Activated CD8-positive, alpha-beta T cell treated with anti-CD3 and anti-CD28 coated beads for 36 hours (primary cell): ENCODE results near the gene LRG1. TPM values are rescaled to one million over a fixed set of nuclear protein-coding genes. Genes with fewer than 3 reads are reported as not detected.

Experiments
- ATAC-seq: fragments of 200-7000 bp; cut with Tn5 transposase; one replicate; pipeline ENCODE4 v1.10.0; 2021; ENCODE audit warnings: mild to moderate bottlenecking, moderate library complexity
- CTCF ChIA-PET: fragments of 350-600 bp; sonication (Branson Sonifier 250); formaldehyde crosslinking; loops from one replicate; lab custom pipeline; 2021; ENCODE audit warnings: antibody characterized with exemption; lab: Charles Lee
- POLR2A ChIA-PET: fragments of 350-600 bp; sonication (Branson Sonifier 250); formaldehyde crosslinking; loops from one replicate; lab custom pipeline; 2021; ENCODE audit warnings: antibody characterized with exemption; lab: Charles Lee
- DNase-seq: peaks from one replicate; pipeline ENCODE4 v3.0.0-alpha.2; 2020
- H3K27ac Mint-ChIP-seq: one replicate; pipeline ENCODE4 v1.8.0; 2021; ENCODE audit warnings: mild to moderate bottlenecking, mixed read lengths
- H3K27me3 Mint-ChIP-seq: one replicate; pipeline ENCODE4 v1.8.0; 2021; ENCODE audit warnings: mixed read lengths
- H3K36me3 Mint-ChIP-seq: one replicate; pipeline ENCODE4 v1.8.0; 2021; ENCODE audit warnings: low read depth, mixed read lengths
- H3K4me1 Mint-ChIP-seq: one replicate; pipeline ENCODE4 v1.8.0; 2021; ENCODE audit warnings: low read depth, mixed read lengths
- H3K4me3 Mint-ChIP-seq: one replicate; pipeline ENCODE4 v1.8.0; 2021; ENCODE audit warnings: mild to moderate bottlenecking, moderate library complexity, mixed read lengths
- H3K9me3 Mint-ChIP-seq: one replicate; pipeline ENCODE4 v1.8.0; 2021; ENCODE audit warnings: mixed read lengths
- CTCF ChIP-seq: fragments of 200-600 bp; IDR thresholded peaks from one replicate; pipeline ENCODE4 v1.8.0; 2022; ENCODE audit warnings: antibody characterized with exemption, mild to moderate bottlenecking
- intact Hi-C: fragments of 100-400 bp; cut with micrococcal nuclease; formaldehyde crosslinking; loops from one replicate; pipeline ENCODE4 v1.10.0; 2022
- total RNA-seq, 2 experiments: library from RNA; stranded (reverse); gene quantifications; one replicate each; pipeline ENCODE4 v1.2.3, GENCODE V29; 2021

LRG1 gene
- total RNA-seq, 2 experiments from 2014 or later, result 0.09 TPM; not detected in 1

GRCh38 chr19:4586245-4586644 is 46.4 kb upstream of the LRG1 start:
- intact Hi-C loops, result no loop called here
- Mint-ChIP-seq H3K36me3 (no peaks in the 10 kb centered on the region), H3K27ac (no peak overlapping the region), H3K9me3 (no peaks in the 10 kb centered on the region), H3K27me3 (peaks cover 39% of the 10 kb centered on the region), H3K4me1 (peaks cover 6% of the 10 kb centered on the region), H3K4me3 (no peak overlapping the region)
- DNase-seq, result no peak
- CTCF ChIA-PET, result interaction anchor here (2.1 to 2.4 kb wide), 2 partner anchors 10 to 50 kb away, joined by 11 to 12 read pairs; no protein-coding TSS in a partner anchor
- POLR2A ChIA-PET, result no interaction called here
- ATAC-seq, result no peak
- TF ChIP-seq CTCF, result no peak

DNA sequence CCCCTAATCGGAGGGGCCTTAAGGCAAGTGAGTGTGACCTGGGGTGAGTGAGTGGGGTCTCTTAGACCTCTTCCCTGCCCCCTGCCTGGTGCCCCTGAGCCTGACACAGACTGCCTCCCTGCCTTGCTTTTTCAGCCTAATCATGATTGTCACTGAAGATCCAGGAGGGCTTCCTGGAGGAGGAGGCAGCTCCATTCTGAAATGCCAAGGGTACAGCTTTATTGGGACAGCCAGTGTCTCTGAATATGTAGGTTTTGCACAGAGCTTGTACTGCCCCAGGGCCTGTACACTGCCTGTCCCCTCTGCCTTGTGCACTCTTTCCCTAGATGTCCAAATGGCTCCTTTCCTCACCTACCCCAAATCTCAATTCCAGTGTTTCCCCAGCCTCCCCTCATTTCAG is 45.7 kb upstream of the LRG1 start:
- ATAC-seq (no peak), DNase-seq (no peak)
- intact Hi-C loops, result no loop called here
- H3K27ac Mint-ChIP-seq, result no peak overlapping the region
- TF ChIP-seq CTCF, result no peak
- H3K36me3 Mint-ChIP-seq, result no peaks in the 10 kb centered on the region
- H3K4me1 Mint-ChIP-seq, result peaks cover 9% of the 10 kb centered on the region
- H3K27me3 Mint-ChIP-seq, result peaks cover 36% of the 10 kb centered on the region
- POLR2A ChIA-PET, result no interaction called here
- no peak overlapping the region for H3K4me3 Mint-ChIP-seq
- H3K9me3 Mint-ChIP-seq, result no peaks in the 10 kb centered on the region
- CTCF ChIA-PET, result interaction anchor here (1.4 to 2.4 kb wide), 3 partner anchors 10 to 51 kb away, joined by 4 to 12 read pairs (median 11); no protein-coding TSS in a partner anchor

DNA sequence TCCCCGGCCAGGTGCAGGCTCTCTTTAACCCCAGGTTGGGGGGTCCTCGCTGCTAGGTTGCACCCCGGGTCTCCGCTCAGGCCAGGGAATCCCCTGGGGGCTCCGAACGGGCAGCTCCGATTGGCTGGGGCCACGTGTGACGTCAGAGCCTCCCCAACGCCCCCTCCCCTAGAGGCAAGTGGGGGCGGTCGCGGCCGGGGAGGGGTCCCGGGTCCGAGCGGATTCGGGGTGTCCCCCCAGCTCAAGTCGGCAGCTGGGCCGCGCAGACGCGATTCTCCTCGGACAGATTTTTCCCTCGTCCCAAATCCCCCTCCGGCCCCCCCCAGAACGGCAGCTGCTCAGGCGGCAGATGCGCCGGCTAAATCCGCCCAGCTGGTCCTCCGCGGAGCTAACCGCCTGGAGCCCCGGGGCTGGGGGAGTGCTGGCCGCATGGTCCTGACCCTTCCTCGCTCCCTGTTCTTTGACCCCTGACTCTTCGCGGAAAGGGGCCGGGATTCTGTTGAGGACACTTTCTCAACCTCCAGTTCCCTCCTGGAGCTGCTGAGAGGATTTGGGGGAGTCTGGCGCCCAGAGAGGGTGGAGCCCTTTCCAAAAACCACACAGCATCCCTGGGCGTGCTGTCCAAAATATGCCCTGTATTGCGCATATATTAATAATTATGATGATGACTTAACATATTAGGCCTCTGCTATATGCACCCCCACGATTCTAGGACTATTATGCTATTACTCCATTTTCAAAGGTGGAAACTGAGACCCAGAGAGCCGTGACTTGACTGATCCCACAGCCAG is 45.0 kb upstream of the LRG1 start:
- no peak for TF ChIP-seq CTCF
- intact Hi-C loops, result no loop called here
- no peak overlapping the region for H3K27ac Mint-ChIP-seq
- ATAC-seq (no peak), DNase-seq (no peak)
- H3K4me1 Mint-ChIP-seq, result peaks cover 9% of the 10 kb centered on the region
- ChIA-PET CTCF (interaction anchor here (0.9 to 2.4 kb wide), 4 partner anchors 9 to 52 kb away, joined by 3 to 12 read pairs (median 8); no protein-coding TSS in a partner anchor), POLR2A (interaction anchor here (0.7 kb wide), 1 partner anchor 48 kb away, joined by 3 read pairs; no protein-coding TSS in a partner anchor)
- H3K27me3 Mint-ChIP-seq, result peaks cover 37% of the 10 kb centered on the region
- no peak overlapping the region for H3K4me3 Mint-ChIP-seq
- no peaks in the 10 kb centered on the region for H3K9me3 Mint-ChIP-seq
- no peaks in the 10 kb centered on the region for H3K36me3 Mint-ChIP-seq

GRCh38 chr19:4583961-4584669 is 44.3 kb upstream of the LRG1 start:
- H3K9me3 Mint-ChIP-seq, result no peaks in the 10 kb centered on the region
- ChIA-PET POLR2A (interaction anchor here (0.7 kb wide), 1 partner anchor 49 kb away, joined by 3 read pairs; no protein-coding TSS in a partner anchor), CTCF (interaction anchor here (0.9 to 2.4 kb wide), 4 partner anchors 8 to 52 kb away, joined by 3 to 12 read pairs (median 8); no protein-coding TSS in a partner anchor)
- H3K4me1 Mint-ChIP-seq, result peaks cover 9% of the 10 kb centered on the region
- intact Hi-C loops, result no loop called here
- H3K36me3 Mint-ChIP-seq, result no peaks in the 10 kb centered on the region
- peaks cover 42% of the 10 kb centered on the region for H3K27me3 Mint-ChIP-seq
- no peak overlapping the region for H3K4me3 Mint-ChIP-seq
- H3K27ac Mint-ChIP-seq, result no peak overlapping the region
- TF ChIP-seq CTCF, result no peak
- ATAC-seq (peak; percentile 69), DNase-seq (peak; percentile 42)
